ENCODE data around the gene SLC25A45.

Gene SLC25A45

GRCh38 chr11:65410936-65411680 is 28.7 kb upstream of the SLC25A45 start:
- in situ Hi-C loops (cut with HindIII; ENCODE audit: low pct_ligation_motif_present, low sequenced_read_pairs): no loop called here
- no peak for DNase-seq
- H3K27ac ChIP-seq: no peak overlapping the region
- H3K27me3 ChIP-seq (replicated peaks): no peaks in the 10 kb centered on the region
- H3K4me3 ChIP-seq (ENCODE audit: low read depth, low read length): no peak overlapping the region
- H3K36me3 ChIP-seq (replicated peaks): peaks cover 49% of the 10 kb centered on the region
- TF ChIP-seq, protein P1, sequence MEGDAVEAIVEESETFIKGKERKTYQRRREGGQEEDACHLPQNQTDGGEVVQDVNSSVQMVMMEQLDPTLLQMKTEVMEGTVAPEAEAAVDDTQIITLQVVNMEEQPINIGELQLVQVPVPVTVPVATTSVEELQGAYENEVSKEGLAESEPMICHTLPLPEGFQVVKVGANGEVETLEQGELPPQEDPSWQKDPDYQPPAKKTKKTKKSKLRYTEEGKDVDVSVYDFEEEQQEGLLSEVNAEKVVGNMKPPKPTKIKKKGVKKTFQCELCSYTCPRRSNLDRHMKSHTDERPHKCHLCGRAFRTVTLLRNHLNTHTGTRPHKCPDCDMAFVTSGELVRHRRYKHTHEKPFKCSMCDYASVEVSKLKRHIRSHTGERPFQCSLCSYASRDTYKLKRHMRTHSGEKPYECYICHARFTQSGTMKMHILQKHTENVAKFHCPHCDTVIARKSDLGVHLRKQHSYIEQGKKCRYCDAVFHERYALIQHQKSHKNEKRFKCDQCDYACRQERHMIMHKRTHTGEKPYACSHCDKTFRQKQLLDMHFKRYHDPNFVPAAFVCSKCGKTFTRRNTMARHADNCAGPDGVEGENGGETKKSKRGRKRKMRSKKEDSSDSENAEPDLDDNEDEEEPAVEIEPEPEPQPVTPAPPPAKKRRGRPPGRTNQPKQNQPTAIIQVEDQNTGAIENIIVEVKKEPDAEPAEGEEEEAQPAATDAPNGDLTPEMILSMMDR (IDR thresholded peaks at IDR 0.05; ENCODE audit: low read depth, low read length, missing control alignments): no peak

- H3K4me3 ChIP-seq (ENCODE audit: low read depth, low read length): no peak overlapping the region
- peaks cover 69% of the 10 kb centered on the region for H3K36me3 ChIP-seq (replicated peaks)
- in situ Hi-C loops (cut with HindIII; ENCODE audit: low pct_ligation_motif_present, low sequenced_read_pairs): no loop called here
- H3K27ac ChIP-seq: no peak overlapping the region
- no peaks in the 10 kb centered on the region for H3K27me3 ChIP-seq (replicated peaks)
- no peak for DNase-seq
- TF ChIP-seq, protein P1 (IDR thresholded peaks at IDR 0.05; ENCODE audit: low read depth, low read length, missing control alignments): no peak
These were observed 22.3 kb upstream of the SLC25A45 start for GRCh38 chr11:65404638-65405339.

GRCh38 chr11:65404210-65404609 is 21.8 kb upstream of the SLC25A45 start:
- no peak for DNase-seq
- no peaks in the 10 kb centered on the region for H3K27me3 ChIP-seq (replicated peaks)
- H3K4me3 ChIP-seq (ENCODE audit: low read depth, low read length): no peak overlapping the region
- peaks cover 69% of the 10 kb centered on the region for H3K36me3 ChIP-seq (replicated peaks)
- in situ Hi-C loops (cut with HindIII; ENCODE audit: low pct_ligation_motif_present, low sequenced_read_pairs): no loop called here
- TF ChIP-seq, protein P1 (IDR thresholded peaks at IDR 0.05; ENCODE audit: low read depth, low read length, missing control alignments): no peak
- H3K27ac ChIP-seq: no peak overlapping the region

DNA sequence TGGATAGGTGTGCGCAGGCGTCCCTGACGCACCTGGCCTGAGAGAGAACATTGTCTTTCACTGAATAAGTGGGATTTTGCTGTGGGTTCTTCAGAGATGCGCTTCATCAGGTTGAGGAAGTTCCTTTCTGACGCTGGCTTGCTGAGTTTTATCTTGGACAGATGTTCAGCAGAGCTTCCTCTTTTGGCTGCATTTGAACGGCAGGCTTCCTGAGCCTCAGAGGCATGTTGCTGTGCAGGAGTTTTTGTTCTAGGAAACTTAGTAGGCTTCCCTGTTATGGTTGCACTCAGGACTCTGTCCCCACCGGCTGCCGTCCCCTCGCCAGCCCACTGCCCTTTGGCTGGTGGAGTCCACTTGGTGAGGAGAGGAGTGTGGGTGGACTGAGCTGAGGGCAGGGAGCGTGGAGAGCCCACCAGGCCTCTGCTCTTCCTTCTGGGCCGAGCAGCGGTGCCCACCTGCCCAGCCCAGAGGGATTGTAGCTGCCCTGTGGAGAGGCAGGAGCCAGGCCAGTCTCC is 21.2 kb upstream of the SLC25A45 start:
- in situ Hi-C loops (cut with HindIII; ENCODE audit: low pct_ligation_motif_present, low sequenced_read_pairs): no loop called here
- DNase-seq: no peak
- Histone ChIP-seq H3K27me3 (replicated peaks) (no peaks in the 10 kb centered on the region), H3K27ac (no peak overlapping the region), H3K36me3 (replicated peaks) (peaks cover 67% of the 10 kb centered on the region), H3K4me3 (ENCODE audit: low read depth, low read length) (no peak overlapping the region)
- TF ChIP-seq, protein P1 (IDR thresholded peaks at IDR 0.05; ENCODE audit: low read depth, low read length, missing control alignments): no peak

DNA sequence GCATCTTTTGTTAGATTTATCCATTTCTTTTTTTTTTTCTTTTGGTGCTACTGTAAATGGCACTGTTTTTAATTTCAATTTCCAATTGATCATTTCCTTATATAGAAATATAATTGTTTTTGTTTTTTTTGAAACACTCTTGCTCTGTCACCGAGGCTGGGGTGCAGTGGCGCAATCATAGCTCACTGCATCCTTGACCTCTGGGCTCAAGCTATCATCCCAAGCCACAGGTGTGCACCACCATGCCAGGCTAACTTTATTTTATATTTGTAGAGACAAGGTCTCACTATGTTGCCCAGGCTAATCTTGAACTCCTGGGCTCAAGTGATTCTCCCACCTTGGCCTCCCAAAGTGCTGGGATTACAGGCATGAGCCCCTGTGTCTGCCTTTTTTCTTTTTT is 20.3 kb upstream of the SLC25A45 start:
- no peak for DNase-seq
- Histone ChIP-seq H3K27me3 (replicated peaks) (no peaks in the 10 kb centered on the region), H3K27ac (no peak overlapping the region), H3K36me3 (replicated peaks) (peaks cover 70% of the 10 kb centered on the region), H3K4me3 (ENCODE audit: low read depth, low read length) (no peak overlapping the region)
- TF ChIP-seq, protein P1 (IDR thresholded peaks at IDR 0.05; ENCODE audit: low read depth, low read length, missing control alignments): no peak
- in situ Hi-C loops (cut with HindIII; ENCODE audit: low pct_ligation_motif_present, low sequenced_read_pairs): no loop called here
